HCT116 (cell line): Measurements from ENCODE around the gene WDR45B. TPM values are rescaled to one million over a fixed set of nuclear protein-coding genes. Genes with fewer than 3 reads are reported as not detected.
A peak's percentile ranks its signal among the peaks of the same experiment; 100 is the strongest.

Experiments used
- ATAC-seq: fragments of 200-7000 bp; cut with Tn5 transposase; 2 replicates; pipeline ENCODE4 v1.9.1; 2020; ENCODE audit warnings: mild to moderate bottlenecking, moderate library complexity
- BruUV-seq: library from RNA; stranded (reverse); fragments of 400-500 nt; replicated peaks from 2 replicates; lab custom pipeline; 2021; lab: Mats Ljungman, UMichigan
- CTCF ChIA-PET: fragments of 300-600 bp; sonication (Branson Sonifier 250); formaldehyde crosslinking; loops from one replicate; lab custom pipeline; 2021; ENCODE audit warnings: antibody characterized with exemption; lab: Charles Lee
- POLR2A ChIA-PET: fragments of 300-600, 350-600 bp; sonication (Branson Sonifier 250); formaldehyde crosslinking; loops from one replicate; lab custom pipeline; 2021; ENCODE audit warnings: antibody characterized with exemption; lab: Charles Lee
- RAD21 ChIA-PET, 2 experiments: fragments of 300-600 bp; sonication (Branson Sonifier 250); formaldehyde crosslinking; loops; one replicate each; lab custom pipeline; 2023; ENCODE audit warnings: low total read pairs in 2 of 2; ENCODE audit not compliant: uncharacterized antibody in 2 of 2, unreplicated experiment in 2 of 2, low non-redundant PET in 1 of 2; lab: Charles Lee
- DNase-seq: peaks from one replicate; pipeline ENCODE4 v3.0.0-alpha.2; 2010; ENCODE audit warnings: low read depth, low spot score
- H2AFZ ChIP-seq: fragments of 200-600 bp; shearing (Covaris generic), sonication (generic); 2 replicates; pipeline ENCODE4 v1.6.1; 2017; ENCODE audit warnings: low read depth, mixed run types, mixed read lengths, antibody characterized with exemption, low read length; ENCODE audit not compliant: poor library complexity, severe bottlenecking
- H3K27ac ChIP-seq: 2 replicates; pipeline ENCODE4 v1.5.1; 2012; ENCODE audit warnings: low read depth, low read length
- H3K27me3 ChIP-seq: fragments of 200-600 bp; sonication (generic); 2 replicates; pipeline ENCODE4 v1.6.1; 2016; ENCODE audit warnings: mixed run types, low read length, mixed read lengths; ENCODE audit not compliant: insufficient read depth
- H3K36me3 ChIP-seq, 2 experiments: fragments of 200-500 bp in 1 of 2; fragments of 200-600 bp in 1 of 2; sonication (Bioruptor generic) in 1 of 2; sonication (generic) in 1 of 2; 2 replicates each; pipeline versions ENCODE4 v1.5.1 to v1.6.1; 2014 to 2016; ENCODE audit warnings: low read length in 2 of 2, inconsistent platforms in 1 of 2, mixed read lengths in 1 of 2, mixed run types in 1 of 2; ENCODE audit not compliant: insufficient read depth in 2 of 2, control insufficient read depth in 1 of 2
- H3K4me1 ChIP-seq, 2 experiments: fragments of 200-600 bp in 1 of 2; sonication (generic) in 1 of 2; 2 replicates each; pipeline versions ENCODE4 v1.5.1 to v1.6.1; 2012 to 2017; ENCODE audit warnings: low read length in 2 of 2, inconsistent platforms in 1 of 2, mild to moderate bottlenecking in 1 of 2, mixed read lengths in 1 of 2, mixed run types in 1 of 2, moderate library complexity in 1 of 2; ENCODE audit not compliant: insufficient read depth in 2 of 2, control insufficient read depth in 1 of 2
- H3K4me2 ChIP-seq: fragments of 200-600 bp; sonication (generic); 2 replicates; pipeline ENCODE4 v1.6.1; 2017; ENCODE audit warnings: mixed run types, low read length, mixed read lengths
- H3K4me3 ChIP-seq, 2 experiments: fragments of 200-600 bp in 1 of 2; sonication (generic) in 1 of 2; replicated peaks in 1 of 2; 2 replicates each; pipeline ENCODE4 v1.5.1; 2011 to 2016; ENCODE audit warnings: low read length in 2 of 2, control low read depth in 1 of 2, low read depth in 1 of 2, mild to moderate bottlenecking in 1 of 2, mixed read lengths in 1 of 2, mixed run types in 1 of 2
- H3K79me2 ChIP-seq: fragments of 200-600 bp; sonication (generic); 2 replicates; pipeline ENCODE4 v1.6.1; 2017; ENCODE audit warnings: mild to moderate bottlenecking, mixed run types, low read length, moderate library complexity, mixed read lengths; ENCODE audit not compliant: insufficient read depth
- H3K9ac ChIP-seq: fragments of 200-600 bp; sonication (generic); 2 replicates; pipeline ENCODE4 v1.6.1; 2016; ENCODE audit warnings: low read length, mixed read lengths
- H3K9me2 ChIP-seq: fragments of 200-600 bp; sonication (generic), shearing (Covaris generic); 2 replicates; pipeline ENCODE4 v1.6.1; 2017; ENCODE audit warnings: mixed run types, mild to moderate bottlenecking, moderate library complexity; ENCODE audit not compliant: insufficient read depth
- H3K9me3 ChIP-seq, 2 experiments: fragments of 200-500 bp in 1 of 2; fragments of 200-600 bp in 1 of 2; sonication (Bioruptor generic) in 1 of 2; sonication (generic) in 1 of 2; 2 replicates each; pipeline ENCODE4 v1.6.1; 2014 to 2017; ENCODE audit warnings: low read length in 2 of 2, mixed read lengths in 2 of 2, inconsistent platforms in 1 of 2, low read depth in 1 of 2, mild to moderate bottlenecking in 1 of 2, mixed run types in 1 of 2, moderate library complexity in 1 of 2; ENCODE audit not compliant: control insufficient read depth in 1 of 2, insufficient read depth in 1 of 2
- H4K20me1 ChIP-seq: fragments of 200-600 bp; sonication (generic), shearing (Covaris generic); 2 replicates; pipeline ENCODE4 v1.6.1; 2017; ENCODE audit warnings: mixed run types, mild to moderate bottlenecking, moderate library complexity; ENCODE audit not compliant: insufficient read depth
- ATF3 ChIP-seq: IDR thresholded peaks from 2 replicates; pipeline ENCODE4 v1.6.1; 2012
- CEBPB ChIP-seq: IDR thresholded peaks from 2 replicates; pipeline ENCODE4 v1.6.1; 2012; ENCODE audit warnings: low read depth
- ELF1 ChIP-seq: IDR thresholded peaks from 2 replicates; pipeline ENCODE4 v1.6.1; 2012; ENCODE audit warnings: low read depth, borderline replicate concordance
- EZH2 ChIP-seq: fragments of 200-600 bp; sonication (generic); IDR thresholded peaks from 2 replicates; pipeline ENCODE4 v1.6.1; 2017; ENCODE audit warnings: antibody characterized with exemption, mixed run types
- JUND ChIP-seq: IDR thresholded peaks from 2 replicates; pipeline ENCODE4 v1.6.1; 2012
- REST ChIP-seq: IDR thresholded peaks from 2 replicates; pipeline ENCODE4 v1.6.1; 2012; ENCODE audit warnings: low read depth
- SIN3A ChIP-seq: IDR thresholded peaks from 2 replicates; pipeline ENCODE4 v1.6.1; 2012; ENCODE audit warnings: low read depth
- SP1 ChIP-seq: IDR thresholded peaks from 2 replicates; pipeline ENCODE4 v1.6.1; 2012; ENCODE audit warnings: low read depth
- SRF ChIP-seq: IDR thresholded peaks from 2 replicates; pipeline ENCODE4 v1.6.1; 2012; ENCODE audit warnings: low read depth
- ZBTB33 ChIP-seq: IDR thresholded peaks from 2 replicates; pipeline ENCODE4 v1.6.1; 2011; ENCODE audit warnings: mild to moderate bottlenecking, low read length, moderate library complexity; ENCODE audit not compliant: insufficient replicate concordance; ENCODE audit errors: extremely low read depth
- intact Hi-C: fragments of 100-400 bp; cut with micrococcal nuclease; formaldehyde crosslinking; loops from 2 replicates; pipeline ENCODE4 v1.10.0; 2022
- total RNA-seq: library from RNA; stranded (reverse); gene quantifications from one replicate; pipeline ENCODE4 v1.2.1, GENCODE V29; 2021; ENCODE audit not compliant: unreplicated experiment
- TF ChIP-seq, protein P1 (sequence below): IDR thresholded peaks from 2 replicates; pipeline ENCODE4 v1.6.1; 2012

WDR45B gene
- total RNA-seq, 1 experiment from 2014 or later, result 117 TPM

DNA sequence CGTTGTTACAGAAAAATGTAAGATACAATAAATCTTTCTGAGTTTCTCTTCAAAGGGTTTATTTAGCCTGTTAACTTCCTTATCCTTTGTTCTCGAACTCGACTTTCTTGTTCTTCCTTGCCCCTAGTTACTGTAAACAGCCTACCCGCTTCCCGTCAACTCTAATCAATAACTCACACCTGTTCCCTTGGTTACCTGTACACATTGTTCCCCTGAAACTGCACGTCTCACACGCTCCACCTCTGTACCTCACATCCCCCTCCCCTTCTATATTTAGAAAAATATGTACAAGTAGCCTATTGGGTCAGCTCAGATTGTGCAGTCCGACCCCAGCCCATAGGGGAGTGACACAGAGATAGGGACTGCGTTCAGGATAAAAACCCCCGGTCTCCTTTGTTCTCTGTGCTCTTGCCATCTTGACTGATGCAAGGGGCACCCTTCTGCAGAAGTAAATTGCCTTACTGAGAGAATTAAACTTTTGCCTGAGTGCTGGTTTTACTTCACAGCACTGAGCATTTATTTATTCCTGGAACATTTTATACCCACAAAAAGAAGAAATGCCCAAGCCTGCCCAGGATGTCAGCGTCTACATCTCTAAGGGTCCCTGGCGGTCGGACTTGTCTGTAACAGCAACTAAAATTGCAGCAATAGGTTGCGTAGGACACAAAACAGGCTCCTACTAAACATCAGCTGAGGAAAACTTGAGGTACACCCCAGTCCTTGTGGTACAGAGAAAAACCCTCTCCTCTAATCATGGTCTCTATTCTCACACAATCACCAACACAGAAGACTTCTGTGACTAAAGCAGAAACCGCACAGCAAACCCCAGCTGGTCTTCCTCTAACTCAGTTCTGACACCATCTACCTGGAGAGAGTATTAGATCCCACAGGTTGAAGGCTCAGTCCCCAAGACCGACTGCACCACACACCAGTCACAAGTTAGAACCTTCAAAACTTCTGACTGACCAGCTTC lies 11.3 kb downstream of the WDR45B start:
- Histone ChIP-seq H2AFZ (no peak overlapping the region), H3K9ac (no peak overlapping the region), H3K4me1 (peaks cover 5 to 10% of the 10 kb centered on the region in 2 experiments; a peak in 2 of 4 replicates), H3K36me3 (peaks cover 32 to 70% of the 10 kb centered on the region in 2 experiments), H4K20me1 (peaks cover 33% of the 10 kb centered on the region), H3K9me2 (no peaks in the 10 kb centered on the region), H3K27me3 (no peaks in the 10 kb centered on the region), H3K27ac (peak overlapping the region; percentile 11; the same call in 1 of the 2 replicates), H3K4me2 (no peak overlapping the region), H3K9me3 (no peaks in the 10 kb centered on the region), H3K4me3 (no peak overlapping the region), H3K79me2 (peaks cover 99% of the 10 kb centered on the region)
- TF ChIP-seq SRF (no peak), SIN3A (no peak)
- intact Hi-C loops, result no loop called here
- DNase-seq (no peak), ATAC-seq (no peak)
- BruUV-seq, result TSS peak; percentile 7
- RAD21 ChIA-PET, result no interaction called here
- CTCF ChIA-PET, result no interaction called here
- POLR2A ChIA-PET, result no interaction called here

- RAD21 ChIA-PET, result no interaction called here
- TF ChIP-seq ELF1 (no peak), SIN3A (no peak), JUND (no peak), ATF3 (no peak), REST (no peak), EZH2 (no peak), CEBPB (no peak), ZBTB33 (no peak), SP1 (no peak)
- TF ChIP-seq, protein P1, sequence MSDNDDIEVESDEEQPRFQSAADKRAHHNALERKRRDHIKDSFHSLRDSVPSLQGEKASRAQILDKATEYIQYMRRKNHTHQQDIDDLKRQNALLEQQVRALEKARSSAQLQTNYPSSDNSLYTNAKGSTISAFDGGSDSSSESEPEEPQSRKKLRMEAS, result no peak
- TF ChIP-seq, all 23 proteins: peak for 0
- intact Hi-C loops, result no loop called here
- H2AFZ ChIP-seq, result no peak overlapping the region
- no TSS peak for BruUV-seq
- H4K20me1 ChIP-seq, result peaks cover 33% of the 10 kb centered on the region
- ATAC-seq, result no peak
- no peak overlapping the region for H3K4me2 ChIP-seq
- no peak for DNase-seq
- H3K79me2 ChIP-seq, result peaks cover 99% of the 10 kb centered on the region
- H3K9ac ChIP-seq, result no peak overlapping the region
- no peaks in the 10 kb centered on the region for H3K9me3 ChIP-seq
- H3K36me3 ChIP-seq, result peaks cover 27 to 46% of the 10 kb centered on the region in 2 experiments
- no peak overlapping the region for H3K27ac ChIP-seq
- H3K4me3 ChIP-seq, result no peak overlapping the region
- peaks cover 5 to 10% of the 10 kb centered on the region in 2 experiments; a peak in 2 of 4 replicates for H3K4me1 ChIP-seq
- POLR2A ChIA-PET, result interaction anchor here (0.7 kb wide), 1 partner anchor 174 kb away, joined by 4 read pairs; no protein-coding TSS in a partner anchor
- H3K27me3 ChIP-seq, result no peaks in the 10 kb centered on the region
- H3K9me2 ChIP-seq, result no peaks in the 10 kb centered on the region
- CTCF ChIA-PET, result no interaction called here
Measured at GRCh38 chr17:82633343-82633742, 14.9 kb downstream of the WDR45B start.
